Dendritic cell treated with granulocyte-macrophage colony-stimulating factor and Interleukin-4, amounts not matched to agents 40 ng/mL and 50 ng/mL, for 4 days (primary cell): ENCODE results near the gene EDC3.
A peak's percentile ranks its signal among the peaks of the same experiment; 100 is the strongest.
"Not testable (repeated sequence)": the region's sequence is repeated elsewhere in the genome, so short reads cannot be mapped to it uniquely, and the experiment has no call there.

ENCODE experiments used
- H3K27ac Mint-ChIP-seq: one replicate; pipeline ENCODE4 v1.8.0; 2022; ENCODE audit warnings: mild to moderate bottlenecking, mixed read lengths
- H3K27me3 Mint-ChIP-seq: one replicate; pipeline ENCODE4 v1.8.0; 2022; ENCODE audit warnings: mild to moderate bottlenecking, mixed read lengths
- H3K36me3 Mint-ChIP-seq: one replicate; pipeline ENCODE4 v1.8.0; 2022; ENCODE audit warnings: low read depth, mixed read lengths
- H3K4me1 Mint-ChIP-seq: one replicate; pipeline ENCODE4 v1.8.0; 2022; ENCODE audit warnings: low read depth, mixed read lengths
- H3K4me3 Mint-ChIP-seq: one replicate; pipeline ENCODE4 v1.8.0; 2022; ENCODE audit warnings: mild to moderate bottlenecking, moderate library complexity, mixed read lengths
- H3K9me3 Mint-ChIP-seq: one replicate; pipeline ENCODE4 v1.8.0; 2022; ENCODE audit warnings: mixed read lengths
- intact Hi-C: fragments of 100-400 bp; cut with micrococcal nuclease; formaldehyde crosslinking; loops from one replicate; pipeline ENCODE4 v1.15.0; 2022

EDC3 gene

DNA sequence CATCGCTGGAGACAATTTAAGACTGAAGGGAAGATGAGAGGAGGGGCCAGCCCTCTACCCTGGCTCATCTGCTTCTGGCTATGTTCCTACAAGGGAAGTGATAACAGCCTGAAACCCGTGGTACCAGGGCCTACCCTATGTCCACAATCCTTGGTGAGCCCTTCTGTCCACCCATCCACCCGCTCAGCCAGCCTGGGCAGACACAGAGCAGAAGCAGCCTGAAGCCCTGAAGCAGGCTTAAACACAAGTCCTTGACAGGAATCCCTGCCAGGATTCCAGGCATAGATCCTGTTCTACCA, 64.8 kb downstream of the EDC3 start:
- Mint-ChIP-seq H3K27ac (no peak overlapping the region), H3K27me3 (no peaks in the 10 kb centered on the region), H3K9me3 (no peaks in the 10 kb centered on the region), H3K36me3 (peaks cover 97% of the 10 kb centered on the region), H3K4me3 (no peak overlapping the region), H3K4me1 (peaks cover 31% of the 10 kb centered on the region)
- intact Hi-C loops = loop anchor here (5.0 kb wide), 1 partner anchor 259 kb away; no protein-coding TSS in a partner anchor

DNA sequence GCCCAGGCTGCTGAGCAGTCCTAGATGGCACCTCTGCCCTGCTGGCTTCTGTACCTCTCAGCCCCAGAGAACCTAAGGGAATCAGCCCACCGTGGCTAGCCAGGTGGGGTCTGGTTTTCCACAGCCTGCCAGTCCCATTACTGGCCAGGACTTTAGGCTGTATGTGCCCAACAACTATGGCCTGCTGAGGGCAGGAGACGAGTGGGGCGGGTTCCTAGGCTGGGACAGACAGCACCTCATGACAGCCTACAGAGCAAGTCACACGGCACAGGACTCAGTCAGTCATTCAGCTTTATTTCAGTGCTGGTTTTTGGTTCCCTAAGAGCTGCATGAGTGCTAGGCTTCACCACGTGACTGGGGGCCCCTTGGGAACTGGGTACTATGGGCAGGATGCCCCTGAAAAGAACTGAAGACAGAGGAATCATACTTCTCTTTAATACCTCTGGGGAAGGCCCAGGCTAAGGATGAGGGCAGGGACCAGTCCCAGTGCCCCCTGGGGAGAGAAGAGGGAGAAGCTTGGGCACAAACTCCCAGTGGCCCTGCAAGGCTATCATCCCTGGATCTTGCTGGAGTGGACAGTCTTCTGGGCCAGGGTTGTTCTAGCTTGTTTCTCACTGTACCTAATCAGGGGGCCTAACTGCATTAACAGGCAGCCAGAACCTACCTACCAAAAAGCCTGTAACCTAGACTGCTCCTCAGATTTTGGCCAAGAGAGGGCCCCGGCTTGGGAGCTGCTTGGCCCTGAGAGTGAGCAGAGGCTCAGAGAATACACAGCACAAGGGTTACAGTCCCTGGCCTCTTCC, 65.3 kb downstream of the EDC3 start:
- Mint-ChIP-seq H3K9me3 (no peaks in the 10 kb centered on the region), H3K4me3 (no peak overlapping the region), H3K36me3 (peaks cover 97% of the 10 kb centered on the region), H3K4me1 (peaks cover 35% of the 10 kb centered on the region), H3K27ac (no peak overlapping the region), H3K27me3 (no peaks in the 10 kb centered on the region)
- intact Hi-C loops = loop anchor here (5.0 kb wide), 1 partner anchor 258 kb away; no protein-coding TSS in a partner anchor

- peaks cover 35% of the 10 kb centered on the region for H3K4me1 Mint-ChIP-seq
- not testable (repeated sequence) for H3K9me3 Mint-ChIP-seq, H3K27me3 Mint-ChIP-seq, H3K27ac Mint-ChIP-seq, H3K4me3 Mint-ChIP-seq
- H3K36me3 Mint-ChIP-seq = peaks cover 97% of the 10 kb centered on the region
- intact Hi-C loops = loop anchor here (5.0 kb wide), 1 partner anchor 257 kb away; no protein-coding TSS in a partner anchor
Observed at GRCh38 chr15:74629696-74630095, 66.1 kb downstream of the EDC3 start.

- H3K36me3 Mint-ChIP-seq = peaks cover 97% of the 10 kb centered on the region
- no peak overlapping the region for H3K4me3 Mint-ChIP-seq
- no peaks in the 10 kb centered on the region for H3K9me3 Mint-ChIP-seq
- intact Hi-C loops = no loop called here
- no peaks in the 10 kb centered on the region for H3K27me3 Mint-ChIP-seq
- H3K27ac Mint-ChIP-seq = no peak overlapping the region
- peaks cover 35% of the 10 kb centered on the region for H3K4me1 Mint-ChIP-seq
Observed at GRCh38 chr15:74628949-74629348, 66.9 kb downstream of the EDC3 start.

DNA sequence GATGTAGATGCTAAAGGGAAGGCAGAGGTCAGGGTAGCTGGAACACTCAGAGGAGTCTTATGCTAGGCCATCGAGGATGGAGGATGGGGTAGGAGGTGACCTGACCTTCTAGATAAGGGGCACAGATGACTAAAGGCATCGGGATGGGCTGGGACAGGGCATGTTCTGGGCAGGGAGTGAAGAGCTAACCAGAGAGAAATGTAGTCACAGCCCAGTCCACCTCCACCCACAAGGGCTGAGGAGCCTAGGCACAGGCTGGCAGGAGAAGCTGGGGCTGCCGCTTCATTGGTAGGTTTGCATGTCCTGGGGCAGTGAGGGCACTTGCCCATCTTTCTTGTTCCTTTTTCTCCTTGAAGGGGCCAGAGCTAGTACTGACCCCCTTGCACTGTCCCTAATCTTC, 67.6 kb downstream of the EDC3 start:
- peaks cover 35% of the 10 kb centered on the region for H3K4me1 Mint-ChIP-seq
- no peaks in the 10 kb centered on the region for H3K9me3 Mint-ChIP-seq
- peaks cover 100% of the 10 kb centered on the region for H3K36me3 Mint-ChIP-seq
- H3K27me3 Mint-ChIP-seq = no peaks in the 10 kb centered on the region
- H3K4me3 Mint-ChIP-seq = no peak overlapping the region
- no peak overlapping the region for H3K27ac Mint-ChIP-seq
- intact Hi-C loops = no loop called here

GRCh38 chr15:74627766-74628165, 68.1 kb downstream of the EDC3 start:
- Mint-ChIP-seq H3K36me3 (peaks cover 100% of the 10 kb centered on the region), H3K27me3 (no peaks in the 10 kb centered on the region), H3K4me1 (peaks cover 35% of the 10 kb centered on the region), H3K4me3 (no peak overlapping the region), H3K9me3 (no peaks in the 10 kb centered on the region), H3K27ac (no peak overlapping the region)
- intact Hi-C loops = no loop called here

DNA sequence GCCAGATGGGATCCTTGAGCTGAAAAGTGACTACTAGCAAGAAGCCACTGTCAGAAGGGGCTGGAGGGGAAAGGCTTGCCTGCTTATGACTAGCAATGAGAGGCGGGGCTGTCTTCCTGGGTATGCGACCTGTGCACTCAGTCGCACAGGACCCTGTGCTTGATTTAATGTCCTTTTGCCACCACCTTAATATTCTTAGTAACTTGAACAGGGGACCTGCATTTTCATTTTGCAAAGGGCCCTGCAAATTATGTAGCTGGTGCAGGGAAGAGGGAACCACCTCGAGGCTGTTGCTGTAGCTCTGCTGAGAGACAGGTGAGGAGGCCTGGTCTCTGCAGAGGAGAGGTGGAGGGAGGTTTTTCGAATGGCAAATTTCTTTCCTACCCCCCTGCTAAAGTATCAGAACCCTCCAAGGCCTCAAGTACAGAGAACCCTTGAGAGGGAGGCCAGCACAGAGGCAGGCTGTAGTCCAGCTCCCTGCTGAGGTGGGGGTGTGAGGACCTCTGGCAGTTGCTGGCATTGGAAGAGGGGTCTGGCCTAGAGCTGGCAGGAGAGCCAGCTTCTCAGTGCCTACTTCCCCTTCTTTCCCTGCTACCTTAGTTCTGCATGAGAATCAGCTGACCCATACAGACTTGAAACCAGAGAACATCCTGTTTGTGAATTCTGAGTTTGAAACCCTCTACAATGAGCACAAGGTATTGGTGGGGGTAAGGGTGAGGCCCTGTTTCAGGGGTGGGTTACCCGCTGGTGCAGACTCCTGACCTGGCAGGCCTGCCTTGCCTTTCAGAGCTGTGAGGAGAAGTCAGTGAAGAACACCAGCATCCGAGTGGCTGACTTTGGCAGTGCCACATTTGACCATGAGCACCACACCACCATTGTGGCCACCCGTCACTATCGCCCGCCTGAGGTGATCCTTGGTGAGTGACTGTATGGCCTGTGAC, 68.8 kb downstream of the EDC3 start:
- Mint-ChIP-seq H3K27ac (peak overlapping the region; percentile 10), H3K27me3 (no peaks in the 10 kb centered on the region), H3K4me1 (peaks cover 40% of the 10 kb centered on the region), H3K9me3 (no peaks in the 10 kb centered on the region), H3K36me3 (peaks cover 100% of the 10 kb centered on the region), H3K4me3 (no peak overlapping the region)
- intact Hi-C loops = no loop called here

- intact Hi-C loops = no loop called here
- Mint-ChIP-seq H3K4me1 (peaks cover 44% of the 10 kb centered on the region), H3K36me3 (peaks cover 100% of the 10 kb centered on the region)
Observed at GRCh38 chr15:74626336-74626735, 69.5 kb downstream of the EDC3 start.

DNA sequence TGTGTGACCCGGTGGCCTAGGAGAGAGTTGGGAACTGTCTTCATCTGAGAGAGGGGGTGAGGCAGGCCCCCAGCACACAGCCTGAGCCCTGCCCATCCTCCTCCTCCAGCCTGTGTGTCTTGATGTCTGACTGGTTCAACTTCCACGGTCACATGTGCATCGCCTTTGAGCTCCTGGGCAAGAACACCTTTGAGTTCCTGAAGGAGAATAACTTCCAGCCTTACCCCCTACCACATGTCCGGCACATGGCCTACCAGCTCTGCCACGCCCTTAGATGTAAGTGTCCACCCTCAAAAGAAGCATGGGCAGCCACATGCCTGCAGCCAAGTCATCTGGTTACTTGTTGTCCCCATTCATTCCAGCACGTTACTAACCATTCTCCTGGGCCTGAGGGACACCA, 70.1 kb downstream of the EDC3 start:
- Mint-ChIP-seq H3K4me3 (no peak overlapping the region), H3K27me3 (no peaks in the 10 kb centered on the region), H3K27ac (no peak overlapping the region), H3K36me3 (peaks cover 100% of the 10 kb centered on the region), H3K9me3 (no peaks in the 10 kb centered on the region), H3K4me1 (peaks cover 50% of the 10 kb centered on the region)
- intact Hi-C loops = no loop called here

More at GRCh38 chr15:74626336-74626735, 69.5 kb downstream of the EDC3 start:
- Mint-ChIP-seq H3K27ac (peak overlapping the region; percentile 10), H3K27me3 (no peaks in the 10 kb centered on the region), H3K4me3 (no peak overlapping the region), H3K9me3 (no peaks in the 10 kb centered on the region)

- no peaks in the 10 kb centered on the region for H3K9me3 Mint-ChIP-seq
- peaks cover 66% of the 10 kb centered on the region for H3K4me1 Mint-ChIP-seq
- H3K27me3 Mint-ChIP-seq = no peaks in the 10 kb centered on the region
- H3K27ac Mint-ChIP-seq = no peak overlapping the region
- H3K4me3 Mint-ChIP-seq = no peak overlapping the region
- peaks cover 100% of the 10 kb centered on the region for H3K36me3 Mint-ChIP-seq
- intact Hi-C loops = no loop called here
Observed at GRCh38 chr15:74624020-74624602, 71.7 kb downstream of the EDC3 start.

DNA sequence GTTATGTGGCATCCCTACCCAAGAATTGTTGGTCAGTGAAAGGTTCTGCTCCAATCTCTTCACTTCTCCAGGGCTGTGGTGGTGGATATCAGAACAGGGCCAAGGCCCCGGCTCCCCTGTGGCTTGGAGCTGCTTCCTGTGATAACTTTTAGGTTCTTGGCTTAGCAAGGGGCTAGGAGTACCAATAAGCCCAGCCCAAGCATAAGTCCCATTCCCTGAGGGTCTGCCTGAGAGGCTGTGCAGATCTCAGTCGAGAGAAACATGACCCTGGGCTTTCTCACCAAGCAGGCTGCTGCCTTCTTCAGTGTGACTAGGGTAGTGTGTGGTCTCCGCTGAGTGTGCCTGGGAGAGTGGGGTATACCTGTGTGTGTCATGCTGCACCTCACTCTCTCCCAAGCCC, 73.1 kb downstream of the EDC3 start:
- Mint-ChIP-seq H3K27me3 (no peaks in the 10 kb centered on the region), H3K27ac (no peak overlapping the region), H3K4me1 (peaks cover 66% of the 10 kb centered on the region), H3K9me3 (no peaks in the 10 kb centered on the region), H3K4me3 (no peak overlapping the region), H3K36me3 (peaks cover 100% of the 10 kb centered on the region)
- intact Hi-C loops = no loop called here

DNA sequence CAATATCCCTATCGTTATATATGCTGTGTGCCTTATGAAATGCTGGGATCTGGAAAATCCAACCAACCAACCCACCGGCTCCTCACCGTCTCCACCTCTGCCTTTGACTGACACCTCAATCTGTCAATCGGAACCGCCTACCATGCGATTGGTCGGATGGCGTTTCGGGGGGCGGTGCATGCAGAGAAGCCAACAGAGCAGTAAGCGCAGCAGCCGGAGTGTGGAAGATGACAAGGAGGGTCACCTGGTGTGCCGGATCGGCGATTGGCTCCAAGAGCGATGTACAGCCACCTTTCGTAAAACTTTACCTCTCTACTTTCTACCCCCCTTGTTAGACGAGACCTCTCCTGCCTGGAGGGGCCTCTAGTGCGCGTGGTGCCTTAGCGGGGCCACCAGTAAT, 73.9 kb downstream of the EDC3 start:
- intact Hi-C loops = no loop called here
- H3K4me1 Mint-ChIP-seq = peaks cover 66% of the 10 kb centered on the region
- no peaks in the 10 kb centered on the region for H3K9me3 Mint-ChIP-seq
- no peak overlapping the region for H3K27ac Mint-ChIP-seq
- H3K4me3 Mint-ChIP-seq = no peak overlapping the region
- H3K36me3 Mint-ChIP-seq = peaks cover 97% of the 10 kb centered on the region
- no peaks in the 10 kb centered on the region for H3K27me3 Mint-ChIP-seq

DNA sequence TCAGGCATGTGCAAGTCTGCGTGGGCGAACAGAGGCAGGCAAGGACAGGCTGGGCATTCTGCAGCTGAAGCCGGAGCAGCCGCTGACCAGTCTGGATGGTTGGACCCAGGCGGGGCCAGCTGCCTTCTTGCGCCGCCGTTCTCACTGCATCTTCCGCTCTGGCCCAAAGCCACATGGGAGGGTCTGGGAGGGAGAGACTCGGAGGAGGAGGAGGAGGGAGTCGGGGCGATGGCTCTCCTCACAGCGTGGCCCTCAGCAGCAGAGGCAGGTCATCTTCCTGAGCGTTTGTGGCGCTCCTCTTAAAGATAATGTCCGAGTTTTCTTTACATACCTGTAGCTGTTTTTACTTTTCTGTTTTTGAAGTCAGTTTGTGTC, 74.3 kb downstream of the EDC3 start:
- Mint-ChIP-seq H3K4me1 (peaks cover 66% of the 10 kb centered on the region), H3K9me3 (no peaks in the 10 kb centered on the region), H3K27me3 (no peaks in the 10 kb centered on the region), H3K27ac (no peak overlapping the region), H3K4me3 (no peak overlapping the region), H3K36me3 (peaks cover 94% of the 10 kb centered on the region)
- intact Hi-C loops = no loop called here
